Tibial nerve (tissue), 3 donors: ENCODE results near the gene MED12L.

Experiments used
- CTCF ChIP-seq, 5 experiments: fragments of 200-600 bp in 3 of 5; fragments of 450-650 bp in 2 of 5; sonication (generic) in 3 of 5; IDR thresholded peaks; one replicate each; pipeline ENCODE4 v1.5.1; 2016 to 2019; ENCODE audit warnings: antibody characterized with exemption in 5 of 5, mild to moderate bottlenecking in 3 of 5, moderate library complexity in 2 of 5
- POLR2A ChIP-seq, 2 donors: fragments of 450-650 bp; IDR thresholded peaks; one replicate each; pipeline ENCODE4 v1.6.1; 2017; ENCODE audit warnings: antibody characterized with exemption in 2 of 2, mild to moderate bottlenecking in 2 of 2, moderate library complexity in 2 of 2

- TF ChIP-seq CTCF (IDR thresholded peaks at IDR 0.05), result no peak
- no peak for TF ChIP-seq POLR2A (IDR thresholded peaks at IDR 0.05)
Measured at GRCh38 chr3:151372063-151372820, 286.8 kb downstream of the MED12L start.
